ENCODE data around the gene CCDC134. TPM values are rescaled to one million over a fixed set of nuclear protein-coding genes. Genes with fewer than 3 reads are reported as not detected.
A peak's percentile ranks its signal among the peaks of the same experiment; 100 is the strongest.
"Not testable (repeated sequence)": the region's sequence is repeated elsewhere in the genome, so short reads cannot be mapped to it uniquely, and the experiment has no call there.

Gene CCDC134
- total RNA-seq, 4 donors from 2014 or later = 6.5 to 9.6 (median 8.2) TPM

DNA sequence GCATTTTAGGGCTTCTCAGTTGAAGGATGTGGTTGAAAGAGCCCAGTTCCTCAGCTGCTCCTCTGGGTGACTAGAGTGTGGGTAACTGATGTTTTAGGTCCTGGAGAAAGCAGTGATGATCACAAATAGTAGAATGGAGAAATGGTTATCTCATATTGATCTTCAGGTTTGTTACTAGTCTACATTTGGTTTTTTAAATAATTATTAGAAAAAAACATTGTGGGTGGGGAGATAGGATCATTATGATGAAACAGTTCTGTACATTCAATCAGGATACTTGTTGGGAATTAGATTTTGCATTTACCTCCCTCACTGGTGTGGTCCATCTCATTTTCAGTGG is 57.4 kb downstream of the CCDC134 start:
- TF ChIP-seq POLR2A (IDR thresholded peaks at IDR 0.05) (no peak), EP300 (IDR thresholded peaks at IDR 0.05) (no peak)
- TF ChIP-seq, protein P1, sequence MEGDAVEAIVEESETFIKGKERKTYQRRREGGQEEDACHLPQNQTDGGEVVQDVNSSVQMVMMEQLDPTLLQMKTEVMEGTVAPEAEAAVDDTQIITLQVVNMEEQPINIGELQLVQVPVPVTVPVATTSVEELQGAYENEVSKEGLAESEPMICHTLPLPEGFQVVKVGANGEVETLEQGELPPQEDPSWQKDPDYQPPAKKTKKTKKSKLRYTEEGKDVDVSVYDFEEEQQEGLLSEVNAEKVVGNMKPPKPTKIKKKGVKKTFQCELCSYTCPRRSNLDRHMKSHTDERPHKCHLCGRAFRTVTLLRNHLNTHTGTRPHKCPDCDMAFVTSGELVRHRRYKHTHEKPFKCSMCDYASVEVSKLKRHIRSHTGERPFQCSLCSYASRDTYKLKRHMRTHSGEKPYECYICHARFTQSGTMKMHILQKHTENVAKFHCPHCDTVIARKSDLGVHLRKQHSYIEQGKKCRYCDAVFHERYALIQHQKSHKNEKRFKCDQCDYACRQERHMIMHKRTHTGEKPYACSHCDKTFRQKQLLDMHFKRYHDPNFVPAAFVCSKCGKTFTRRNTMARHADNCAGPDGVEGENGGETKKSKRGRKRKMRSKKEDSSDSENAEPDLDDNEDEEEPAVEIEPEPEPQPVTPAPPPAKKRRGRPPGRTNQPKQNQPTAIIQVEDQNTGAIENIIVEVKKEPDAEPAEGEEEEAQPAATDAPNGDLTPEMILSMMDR (IDR thresholded peaks at IDR 0.05) = no peak
- peaks cover 0 to 76% (median 32%) of the 10 kb centered on the region in 4 donors for H3K4me1 ChIP-seq
- no peak for DNase-seq (ENCODE audit: low spot score in 2 of 2)
- H3K9me3 ChIP-seq = no peaks in the 10 kb centered on the region
- peak overlapping the region in 1 of 4 donors; percentile 69 for H3K27ac ChIP-seq
- H3K4me3 ChIP-seq = no peak overlapping the region
- no peaks in the 10 kb centered on the region for H3K36me3 ChIP-seq
- H3K27me3 ChIP-seq = no peaks in the 10 kb centered on the region

DNA sequence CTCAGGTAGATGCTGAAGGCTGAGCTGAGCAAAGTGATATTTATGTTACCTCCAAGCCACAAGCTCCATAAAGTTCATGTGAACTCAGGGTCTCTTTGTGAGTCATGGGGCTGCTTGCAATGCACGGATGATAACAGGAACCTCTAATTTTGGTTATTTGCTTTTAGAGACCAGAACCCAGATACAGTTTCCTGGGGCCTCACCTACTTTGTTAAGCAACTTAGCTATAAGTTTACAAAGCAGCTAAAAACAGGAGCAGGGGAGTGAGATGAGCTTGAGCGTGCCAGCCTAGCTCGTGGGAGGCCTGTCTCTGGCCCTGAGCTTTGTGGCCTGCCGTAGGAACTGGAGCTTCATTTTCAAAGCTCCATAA is 61.7 kb downstream of the CCDC134 start:
- DNase-seq (ENCODE audit: low spot score in 2 of 2) = no peak
- Histone ChIP-seq H3K27me3 (no peaks in the 10 kb centered on the region), H3K4me1 (peaks cover 0 to 86% (median 31%) of the 10 kb centered on the region in 4 donors), H3K36me3 (peaks cover 0 to 12% (median 0%) of the 10 kb centered on the region in 3 donors), H3K27ac (peak overlapping the region; percentile 55 to 77 (median 68)), H3K9me3 (no peaks in the 10 kb centered on the region), H3K4me3 (no peak overlapping the region)
- WGBS, 2 donors = 21 to 37% methylated on average over 4 of the region's 4 CpGs
- TF ChIP-seq POLR2A (IDR thresholded peaks at IDR 0.05) = no peak
- no peak for TF ChIP-seq EP300 (IDR thresholded peaks at IDR 0.05)

DNA sequence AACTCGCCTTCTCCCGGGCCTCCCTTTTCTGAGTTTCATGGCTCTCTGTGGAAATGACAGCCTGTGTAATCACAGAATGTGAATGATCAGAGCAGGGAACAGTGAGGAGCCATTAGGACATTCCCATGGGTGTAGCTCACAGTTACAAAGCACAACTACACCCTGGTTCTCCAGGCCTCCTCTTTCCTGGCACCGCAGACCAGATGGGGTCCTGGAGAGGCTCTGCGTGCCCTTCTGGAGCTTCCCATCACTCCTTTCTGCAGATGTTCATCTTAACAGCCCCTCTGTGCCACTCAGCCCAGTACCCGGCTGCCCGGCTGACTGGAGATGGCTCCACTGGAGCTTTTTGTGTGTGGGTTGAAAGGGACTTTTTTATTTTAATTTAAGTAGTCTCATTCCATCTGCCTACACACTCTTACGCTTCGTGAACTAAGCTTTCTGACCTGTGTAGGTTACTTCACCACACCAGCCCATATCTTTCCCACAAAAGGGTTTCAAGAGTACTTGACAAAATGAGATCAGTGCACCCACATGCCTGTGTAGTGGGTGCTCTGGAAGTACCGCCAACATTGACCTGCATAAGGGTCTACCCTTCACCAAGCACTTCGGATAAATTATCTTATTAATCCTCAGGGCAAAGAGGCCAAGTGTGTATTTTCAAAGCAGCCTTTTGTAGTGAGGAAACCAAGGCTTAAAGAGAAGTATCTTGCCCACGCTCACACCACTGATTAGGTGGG is 62.2 kb downstream of the CCDC134 start:
- H3K9me3 ChIP-seq = no peaks in the 10 kb centered on the region
- H3K36me3 ChIP-seq = peaks cover 0 to 18% (median 0%) of the 10 kb centered on the region in 3 donors
- WGBS, 2 donors = 30 to 46% methylated on average over 11 of the region's 11 CpGs
- H3K27me3 ChIP-seq = no peaks in the 10 kb centered on the region
- H3K4me3 ChIP-seq = no peak overlapping the region
- peaks cover 0 to 82% (median 29%) of the 10 kb centered on the region in 4 donors for H3K4me1 ChIP-seq
- TF ChIP-seq POLR2A (IDR thresholded peaks at IDR 0.05) (no peak), EP300 (IDR thresholded peaks at IDR 0.05) (no peak)
- TF ChIP-seq, protein P1 (IDR thresholded peaks at IDR 0.05) = no peak
- DNase-seq (ENCODE audit: low spot score in 2 of 2) = no peak
- peak overlapping the region; percentile 55 to 77 (median 68) for H3K27ac ChIP-seq

DNA sequence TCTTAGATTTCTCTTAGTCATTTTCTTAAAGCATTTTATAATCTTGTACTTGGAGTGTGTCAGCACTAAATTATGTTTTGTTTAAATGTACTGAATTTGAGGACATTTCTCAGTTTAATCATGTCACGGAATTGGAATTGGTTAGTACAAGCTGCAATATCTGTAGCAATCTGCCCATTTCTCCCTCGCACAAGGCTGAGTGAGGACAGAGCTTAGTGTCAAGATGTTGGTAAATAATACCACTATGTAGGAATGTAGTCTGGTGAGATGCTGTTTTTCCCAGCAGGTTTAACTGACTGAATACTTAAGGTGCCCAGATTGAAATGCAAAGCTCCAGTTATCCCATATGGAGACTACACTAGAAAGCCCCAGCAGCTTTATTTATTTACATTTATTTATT is 63.0 kb downstream of the CCDC134 start:
- DNase-seq (ENCODE audit: low spot score in 2 of 2) = no peak
- Histone ChIP-seq H3K9me3 (no peaks in the 10 kb centered on the region), H3K27me3 (no peaks in the 10 kb centered on the region), H3K27ac (peak overlapping the region in 3 of 4 donors; percentile 68 to 77 (median 68)), H3K36me3 (peaks cover 0 to 25% (median 0%) of the 10 kb centered on the region in 3 donors), H3K4me1 (peaks cover 0 to 80% (median 29%) of the 10 kb centered on the region in 4 donors), H3K4me3 (no peak overlapping the region)
- WGBS, 2 donors = 78 to 84% methylated on average over 2 of the region's 2 CpGs
- no peak for TF ChIP-seq EP300 (IDR thresholded peaks at IDR 0.05)
- TF ChIP-seq, protein P1 (IDR thresholded peaks at IDR 0.05) = no peak
- TF ChIP-seq POLR2A (IDR thresholded peaks at IDR 0.05) = no peak

DNA sequence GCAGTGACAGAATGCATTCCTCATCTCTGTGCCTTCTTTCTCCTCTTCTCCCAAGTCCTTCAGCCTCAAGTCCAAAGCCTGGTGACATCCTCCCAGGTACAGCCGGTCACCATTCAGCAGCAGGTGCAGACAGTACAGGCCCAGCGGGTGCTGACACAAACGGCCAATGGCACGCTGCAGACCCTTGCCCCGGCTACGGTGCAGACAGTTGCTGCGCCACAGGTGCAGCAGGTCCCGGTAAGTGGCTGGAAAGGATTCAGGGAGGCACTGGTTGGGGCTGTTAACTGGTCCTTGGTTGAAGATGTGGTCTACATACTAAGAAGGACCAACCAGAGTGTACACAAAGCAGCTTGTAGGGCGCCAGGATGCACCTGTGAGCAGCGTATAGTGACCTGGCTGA is 68.1 kb downstream of the CCDC134 start:
- no peak overlapping the region for H3K27ac ChIP-seq
- no peak for DNase-seq (ENCODE audit: low spot score in 2 of 2)

DNA sequence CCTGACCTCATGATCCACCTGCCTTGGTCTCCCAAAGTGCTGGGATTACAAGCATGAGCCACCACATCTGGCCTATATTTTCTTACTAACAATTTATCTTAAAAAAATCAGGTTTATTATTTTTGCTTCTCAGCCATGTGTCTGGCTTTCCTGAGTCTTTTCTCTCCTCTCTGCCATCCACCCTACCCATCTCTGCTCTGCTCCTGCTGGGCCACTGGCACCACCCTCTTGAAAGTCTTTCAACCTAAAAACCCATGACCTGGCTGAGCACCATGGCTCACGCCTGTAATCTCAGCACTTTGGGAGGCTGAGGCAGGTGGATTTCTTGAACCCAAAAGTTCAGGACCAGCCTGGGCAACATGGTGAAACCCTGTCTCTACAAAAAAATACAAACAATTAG is 69.6 kb downstream of the CCDC134 start:
- Histone ChIP-seq H3K4me1 (peaks cover 0 to 32% (median 0%) of the 10 kb centered on the region in 4 donors), H3K36me3 (peaks cover 0 to 90% (median 17%) of the 10 kb centered on the region in 3 donors)
- H3K4me3 ChIP-seq; H3K27ac ChIP-seq; DNase-seq (ENCODE audit: low spot score in 2 of 2); H3K9me3 ChIP-seq; H3K27me3 ChIP-seq: not testable (repeated sequence)
- WGBS, 2 donors = 89 to 95% methylated on average over 1 of the region's 1 CpG

More for the DNA sequence above, 68.1 kb downstream of the CCDC134 start:
- 92 to 96% methylated on average over 10 of the region's 10 CpGs for WGBS, 2 donors
- Histone ChIP-seq H3K9me3 (no peaks in the 10 kb centered on the region), H3K27me3 (no peaks in the 10 kb centered on the region), H3K4me3 (no peak overlapping the region), H3K36me3 (peaks cover 0 to 75% (median 11%) of the 10 kb centered on the region in 3 donors), H3K4me1 (peaks cover 0 to 44% (median 2%) of the 10 kb centered on the region in 4 donors)
- TF ChIP-seq, protein P1 (IDR thresholded peaks at IDR 0.05) = no peak
- TF ChIP-seq EP300 (IDR thresholded peaks at IDR 0.05) = no peak

All from tibial nerve (tissue), 4 donors.